Measurements from ENCODE around the gene BNIPL. TPM values are rescaled to one million over a fixed set of nuclear protein-coding genes. Genes with fewer than 3 reads are reported as not detected.

BNIPL gene
- total RNA-seq, 1 experiment from 2014 or later, result 1.2 TPM

DNA sequence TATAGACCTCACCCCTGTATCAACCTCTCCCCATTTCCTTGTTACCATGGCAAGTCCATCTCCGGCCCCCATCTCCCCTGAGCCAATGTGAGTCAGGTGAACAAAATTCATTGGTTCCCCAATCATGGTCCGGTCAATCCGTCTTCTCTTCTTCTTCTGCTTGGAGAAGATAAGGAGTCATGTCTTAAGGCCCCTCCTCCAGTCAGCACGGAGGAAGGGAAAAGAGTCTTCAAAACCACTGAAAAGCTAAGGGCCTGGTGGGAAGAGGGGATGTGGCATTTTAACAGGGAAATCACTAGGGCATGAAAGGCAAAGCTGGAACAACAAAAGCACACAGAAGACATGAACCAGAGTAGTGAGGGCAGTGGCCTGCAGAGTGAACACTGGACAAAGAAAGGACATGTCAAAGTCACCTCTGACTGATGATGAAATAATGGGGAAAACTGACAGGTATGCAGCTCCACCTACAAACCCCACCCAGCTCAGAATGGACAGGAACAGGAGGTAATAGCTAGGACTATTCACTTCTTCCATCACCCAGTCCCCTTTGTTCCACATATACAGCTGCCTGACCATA, 18.7 kb downstream of the BNIPL start:
- Histone ChIP-seq H3K9ac (ENCODE audit: extremely low read depth, insufficient read length, low read length) (no peak overlapping the region), H3K79me2 (ENCODE audit: insufficient read depth, low read length) (peaks cover 18% of the 10 kb centered on the region; the same call in 1 of the 2 replicates)
- no peaks in the 10 kb centered on the region for H3K9me3 Mint-ChIP-seq

More for the DNA sequence above, 18.7 kb downstream of the BNIPL start:
- Histone ChIP-seq H3K27me3 (ENCODE audit: insufficient read depth, low read length) (no peaks in the 10 kb centered on the region), H3K4me2 (ENCODE audit: insufficient read depth, insufficient read length, low read length) (no peak overlapping the region), H3K9me3 (ENCODE audit: control insufficient read depth, low read depth, low read length) (no peaks in the 10 kb centered on the region), H2BK12ac (ENCODE audit: insufficient read length, low read depth, low read length) (no peak overlapping the region), H3K4me1 (ENCODE audit: insufficient read depth, low read length) (peaks cover 7% of the 10 kb centered on the region; the same call in 1 of the 2 replicates), H3K14ac (ENCODE audit: insufficient read depth, low read length) (no peak overlapping the region), H2BK5ac (ENCODE audit: insufficient read length, low read length) (no peak overlapping the region), H3K56ac (ENCODE audit: insufficient read length, low read depth, low read length) (no peak overlapping the region), H3K23me2 (ENCODE audit: insufficient read length, low read depth, low read length, poor library complexity, severe bottlenecking) (peaks cover 19% of the 10 kb centered on the region), H4K20me1 (ENCODE audit: control insufficient read depth, insufficient read depth, insufficient read length) (no peaks in the 10 kb centered on the region), H3K79me1 (ENCODE audit: insufficient read depth, low read depth, low read length, poor library complexity, severe bottlenecking) (peaks cover 12% of the 10 kb centered on the region), H2AK5ac (ENCODE audit: insufficient read length, low read length) (no peak overlapping the region), H2BK15ac (ENCODE audit: low read depth, low read length) (no peak overlapping the region), H4K5ac (ENCODE audit: insufficient read length, low read depth, low read length) (no peak overlapping the region), H2BK120ac (ENCODE audit: low read depth, low read length, poor library complexity, severe bottlenecking) (no peak overlapping the region), H4K91ac (ENCODE audit: insufficient read length, low read depth, low read length) (no peak overlapping the region), H3K4ac (ENCODE audit: low read depth, low read length) (no peak overlapping the region), H4K8ac (replicated peaks; ENCODE audit: insufficient read length, low read depth, low read length) (no peak overlapping the region), H3K27ac (ENCODE audit: insufficient read length, low read depth, low read length) (no peak overlapping the region), H2AFZ (ENCODE audit: low read length) (no peak overlapping the region), H3K18ac (ENCODE audit: insufficient read length, low read depth, low read length) (no peak overlapping the region), H3T11ph (ENCODE audit: low read length) (no peak overlapping the region), H3K23ac (ENCODE audit: insufficient read length, low read depth, low read length) (no peak overlapping the region), H2BK20ac (ENCODE audit: low read depth, low read length, poor library complexity, severe bottlenecking) (no peak overlapping the region)
- no peak for DNase-seq
- Mint-ChIP-seq H3K36me3 (ENCODE audit: insufficient read depth in 1 of 3, low read depth in 3 of 3) (peaks cover 23 to 70% (median 59%) of the 10 kb centered on the region in 3 experiments), H3K4me3 (no peak overlapping the region), H3K27me3 (ENCODE audit: low read depth) (no peaks in the 10 kb centered on the region), H3K27ac (no peak overlapping the region), H3K4me1 (peaks cover 21 to 26% of the 10 kb centered on the region in 2 experiments)
- WGBS (ENCODE audit: extremely low coverage, insufficient read length, low lambda C conversion rate), result no CpG with 5 or more reads among the region's 4 CpGs
- TF ChIP-seq, protein P1, sequence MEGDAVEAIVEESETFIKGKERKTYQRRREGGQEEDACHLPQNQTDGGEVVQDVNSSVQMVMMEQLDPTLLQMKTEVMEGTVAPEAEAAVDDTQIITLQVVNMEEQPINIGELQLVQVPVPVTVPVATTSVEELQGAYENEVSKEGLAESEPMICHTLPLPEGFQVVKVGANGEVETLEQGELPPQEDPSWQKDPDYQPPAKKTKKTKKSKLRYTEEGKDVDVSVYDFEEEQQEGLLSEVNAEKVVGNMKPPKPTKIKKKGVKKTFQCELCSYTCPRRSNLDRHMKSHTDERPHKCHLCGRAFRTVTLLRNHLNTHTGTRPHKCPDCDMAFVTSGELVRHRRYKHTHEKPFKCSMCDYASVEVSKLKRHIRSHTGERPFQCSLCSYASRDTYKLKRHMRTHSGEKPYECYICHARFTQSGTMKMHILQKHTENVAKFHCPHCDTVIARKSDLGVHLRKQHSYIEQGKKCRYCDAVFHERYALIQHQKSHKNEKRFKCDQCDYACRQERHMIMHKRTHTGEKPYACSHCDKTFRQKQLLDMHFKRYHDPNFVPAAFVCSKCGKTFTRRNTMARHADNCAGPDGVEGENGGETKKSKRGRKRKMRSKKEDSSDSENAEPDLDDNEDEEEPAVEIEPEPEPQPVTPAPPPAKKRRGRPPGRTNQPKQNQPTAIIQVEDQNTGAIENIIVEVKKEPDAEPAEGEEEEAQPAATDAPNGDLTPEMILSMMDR (conservative IDR thresholded peaks at IDR 0.05), result no peak

All from H9 (cell line).